ENCODE data around the gene DDIAS.
"Not testable (repeated sequence)": the region's sequence is repeated elsewhere in the genome, so short reads cannot be mapped to it uniquely, and the experiment has no call there.

DDIAS gene

GRCh38 chr11:82959987-82960778 lies 58.6 kb downstream of the DDIAS start:
- H3K27me3 ChIP-seq (ENCODE audit: control insufficient read depth, insufficient read depth, low read length), result no peaks in the 10 kb centered on the region
- no peaks in the 10 kb centered on the region for H3K79me2 ChIP-seq
- H2AFZ ChIP-seq, result no peak overlapping the region
- no peak overlapping the region for H3K4me2 ChIP-seq (ENCODE audit: low read length)
- H3K4me3 ChIP-seq (ENCODE audit: low read depth, low read length), result no peak overlapping the region
- no peak for TF ChIP-seq CTCF (IDR thresholded peaks at IDR 0.05)
- H3K9ac ChIP-seq, result no peak overlapping the region
- no peak overlapping the region for H3K27ac ChIP-seq
- H3K36me3 ChIP-seq (ENCODE audit: control insufficient read depth, insufficient read depth, low read length), result no peaks in the 10 kb centered on the region
- H3K4me1 ChIP-seq, result no peaks in the 10 kb centered on the region
- no peaks in the 10 kb centered on the region for H3K9me3 ChIP-seq (ENCODE audit: control insufficient read depth, low read length)

- Histone ChIP-seq H3K27ac (no peak overlapping the region), H3K79me2 (no peaks in the 10 kb centered on the region), H2AFZ (no peak overlapping the region), H3K9ac (no peak overlapping the region), H3K4me3 (ENCODE audit: low read depth, low read length) (no peak overlapping the region), H3K4me2 (ENCODE audit: low read length) (no peak overlapping the region), H3K27me3 (ENCODE audit: control insufficient read depth, insufficient read depth, low read length) (no peaks in the 10 kb centered on the region), H3K9me3 (ENCODE audit: control insufficient read depth, low read length) (no peaks in the 10 kb centered on the region), H3K4me1 (no peaks in the 10 kb centered on the region), H3K36me3 (ENCODE audit: control insufficient read depth, insufficient read depth, low read length) (no peaks in the 10 kb centered on the region)
- TF ChIP-seq CTCF (IDR thresholded peaks at IDR 0.05), result no peak
These were observed 59.2 kb downstream of the DDIAS start for GRCh38 chr11:82960779-82961143.

GRCh38 chr11:82962021-82962420 lies 60.5 kb downstream of the DDIAS start:
- not testable (repeated sequence) for H3K4me2 ChIP-seq (ENCODE audit: low read length); H3K27ac ChIP-seq; H3K36me3 ChIP-seq (ENCODE audit: control insufficient read depth, insufficient read depth, low read length); H3K79me2 ChIP-seq; H3K4me3 ChIP-seq (ENCODE audit: low read depth, low read length); H3K4me1 ChIP-seq; H3K27me3 ChIP-seq (ENCODE audit: control insufficient read depth, insufficient read depth, low read length); H3K9me3 ChIP-seq (ENCODE audit: control insufficient read depth, low read length); H3K9ac ChIP-seq; H2AFZ ChIP-seq

- no peak for TF ChIP-seq CTCF (IDR thresholded peaks at IDR 0.05)
- no peaks in the 10 kb centered on the region for H3K27me3 ChIP-seq (ENCODE audit: control insufficient read depth, insufficient read depth, low read length)
- H3K4me2 ChIP-seq (ENCODE audit: low read length), result no peak overlapping the region
- no peak overlapping the region for H3K9ac ChIP-seq
- H3K36me3 ChIP-seq (ENCODE audit: control insufficient read depth, insufficient read depth, low read length), result no peaks in the 10 kb centered on the region
- H2AFZ ChIP-seq, result no peak overlapping the region
- no peaks in the 10 kb centered on the region for H3K79me2 ChIP-seq
- no peaks in the 10 kb centered on the region for H3K9me3 ChIP-seq (ENCODE audit: control insufficient read depth, low read length)
- H3K4me3 ChIP-seq (ENCODE audit: low read depth, low read length), result no peak overlapping the region
- no peaks in the 10 kb centered on the region for H3K4me1 ChIP-seq
- no peak overlapping the region for H3K27ac ChIP-seq
These were observed 65.8 kb downstream of the DDIAS start for GRCh38 chr11:82967381-82967780.

GRCh38 chr11:82969811-82970210 lies 68.3 kb downstream of the DDIAS start:
- H3K9me3 ChIP-seq (ENCODE audit: control insufficient read depth, low read length), result no peaks in the 10 kb centered on the region
- no peak overlapping the region for H3K9ac ChIP-seq
- H3K4me2 ChIP-seq (ENCODE audit: low read length), result no peak overlapping the region
- no peaks in the 10 kb centered on the region for H3K79me2 ChIP-seq
- no peak overlapping the region for H3K27ac ChIP-seq
- no peaks in the 10 kb centered on the region for H3K27me3 ChIP-seq (ENCODE audit: control insufficient read depth, insufficient read depth, low read length)
- H2AFZ ChIP-seq, result no peak overlapping the region
- no peaks in the 10 kb centered on the region for H3K4me1 ChIP-seq
- no peaks in the 10 kb centered on the region for H3K36me3 ChIP-seq (ENCODE audit: control insufficient read depth, insufficient read depth, low read length)
- no peak overlapping the region for H3K4me3 ChIP-seq (ENCODE audit: low read depth, low read length)
- TF ChIP-seq CTCF (IDR thresholded peaks at IDR 0.05), result no peak

GRCh38 chr11:82970507-82971083 lies 69.1 kb downstream of the DDIAS start:
- not testable (repeated sequence) for H3K36me3 ChIP-seq (ENCODE audit: control insufficient read depth, insufficient read depth, low read length); H3K4me2 ChIP-seq (ENCODE audit: low read length); H3K27me3 ChIP-seq (ENCODE audit: control insufficient read depth, insufficient read depth, low read length); H2AFZ ChIP-seq; H3K9me3 ChIP-seq (ENCODE audit: control insufficient read depth, low read length); H3K4me3 ChIP-seq (ENCODE audit: low read depth, low read length); H3K27ac ChIP-seq; H3K4me1 ChIP-seq; H3K9ac ChIP-seq; H3K79me2 ChIP-seq

GRCh38 chr11:82971519-82971946 lies 70.0 kb downstream of the DDIAS start:
- H3K4me1 ChIP-seq; H2AFZ ChIP-seq; H3K27me3 ChIP-seq (ENCODE audit: control insufficient read depth, insufficient read depth, low read length); H3K9ac ChIP-seq; H3K4me2 ChIP-seq (ENCODE audit: low read length); H3K9me3 ChIP-seq (ENCODE audit: control insufficient read depth, low read length); H3K4me3 ChIP-seq (ENCODE audit: low read depth, low read length); H3K36me3 ChIP-seq (ENCODE audit: control insufficient read depth, insufficient read depth, low read length); H3K27ac ChIP-seq; H3K79me2 ChIP-seq: not testable (repeated sequence)
